HG02678 (cell line): ENCODE data around the gene ATP6V0A4.
"Not testable (repeated sequence)": the region's sequence is repeated elsewhere in the genome, so short reads cannot be mapped to it uniquely, and the experiment has no call there.

Experiments used
- ATAC-seq: cut with Tn5 transposase; IDR thresholded peaks from one replicate; pipeline ENCODE4 v1.9.1; 2021; ENCODE audit warnings: mild to moderate bottlenecking, moderate library complexity; ENCODE audit not compliant: unreplicated experiment

Gene ATP6V0A4

GRCh38 chr7:138804618-138805017, 6.6 kb upstream of the ATP6V0A4 start:
- ATAC-seq, result no peak

GRCh38 chr7:138802706-138803105, 4.7 kb upstream of the ATP6V0A4 start:
- no peak for ATAC-seq

- no peak for ATAC-seq
Measured at GRCh38 chr7:138801256-138801655, 3.3 kb upstream of the ATP6V0A4 start.

- ATAC-seq, result no peak
Measured at GRCh38 chr7:138799336-138800000, 1.5 kb upstream of the ATP6V0A4 start.

GRCh38 chr7:138798836-138799235, 840 bp upstream of the ATP6V0A4 start:
- ATAC-seq, result no peak

- not testable (repeated sequence) for ATAC-seq
Measured at GRCh38 chr7:138797046-138797445, 950 bp downstream of the ATP6V0A4 start.

- ATAC-seq, result no peak
Measured at GRCh38 chr7:138796038-138796615, 1.9 kb downstream of the ATP6V0A4 start.

GRCh38 chr7:138785587-138786437, 12.2 kb downstream of the ATP6V0A4 start:
- ATAC-seq, result no peak

GRCh38 chr7:138784692-138785091, 13.3 kb downstream of the ATP6V0A4 start:
- ATAC-seq, result no peak

- ATAC-seq, result no peak
Measured at GRCh38 chr7:138781004-138781403, 17.0 kb downstream of the ATP6V0A4 start.

- no peak for ATAC-seq
Measured at GRCh38 chr7:138776166-138776833, 21.7 kb downstream of the ATP6V0A4 start.

GRCh38 chr7:138773817-138774216, 24.2 kb downstream of the ATP6V0A4 start:
- no peak for ATAC-seq

GRCh38 chr7:138773176-138773575, 24.8 kb downstream of the ATP6V0A4 start:
- ATAC-seq, result no peak

GRCh38 chr7:138770904-138771303, 27.1 kb downstream of the ATP6V0A4 start:
- ATAC-seq, result no peak

GRCh38 chr7:138768241-138768640, 29.8 kb downstream of the ATP6V0A4 start:
- ATAC-seq, result no peak

- ATAC-seq, result no peak
Measured at GRCh38 chr7:138756591-138757242, 41.3 kb downstream of the ATP6V0A4 start.

- no peak for ATAC-seq
Measured at GRCh38 chr7:138755842-138756590, 42.0 kb downstream of the ATP6V0A4 start.

- ATAC-seq, result no peak
Measured at GRCh38 chr7:138755331-138755747, 42.7 kb downstream of the ATP6V0A4 start.

GRCh38 chr7:138753610-138754009, 44.4 kb downstream of the ATP6V0A4 start:
- ATAC-seq, result no peak

- no peak for ATAC-seq
Measured at GRCh38 chr7:138753150-138753518, 44.9 kb downstream of the ATP6V0A4 start.
